LoVo (cell line): Measurements from ENCODE around the gene UPK1B.
"Not testable (repeated sequence)": the region's sequence is repeated elsewhere in the genome, so short reads cannot be mapped to it uniquely, and the experiment has no call there.

Source experiments
- DNase-seq: peaks from one replicate; pipeline ENCODE4 v3.0.0-alpha.2; 2016; ENCODE audit warnings: low spot score

The UPK1B gene

DNA sequence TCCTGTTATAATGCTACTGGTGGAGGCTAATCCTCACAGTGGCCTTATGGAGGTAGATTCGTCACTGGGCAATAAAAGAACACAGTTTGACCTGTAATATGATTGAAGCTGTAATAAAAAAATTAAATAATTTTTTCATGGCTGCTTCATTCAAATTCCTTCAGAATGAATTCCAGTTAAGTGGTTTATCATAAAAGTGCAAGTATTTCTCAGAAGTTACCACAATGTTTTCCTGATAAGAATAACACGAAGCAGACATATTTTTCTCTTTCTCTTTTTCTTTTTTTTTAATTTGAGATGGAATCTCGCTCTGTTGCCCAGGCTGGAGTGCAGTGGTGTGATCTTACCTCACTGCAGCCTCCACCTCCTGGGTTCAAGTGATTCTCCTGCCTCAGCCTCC is 51.7 kb downstream of the UPK1B start:
- no peak for DNase-seq

DNA sequence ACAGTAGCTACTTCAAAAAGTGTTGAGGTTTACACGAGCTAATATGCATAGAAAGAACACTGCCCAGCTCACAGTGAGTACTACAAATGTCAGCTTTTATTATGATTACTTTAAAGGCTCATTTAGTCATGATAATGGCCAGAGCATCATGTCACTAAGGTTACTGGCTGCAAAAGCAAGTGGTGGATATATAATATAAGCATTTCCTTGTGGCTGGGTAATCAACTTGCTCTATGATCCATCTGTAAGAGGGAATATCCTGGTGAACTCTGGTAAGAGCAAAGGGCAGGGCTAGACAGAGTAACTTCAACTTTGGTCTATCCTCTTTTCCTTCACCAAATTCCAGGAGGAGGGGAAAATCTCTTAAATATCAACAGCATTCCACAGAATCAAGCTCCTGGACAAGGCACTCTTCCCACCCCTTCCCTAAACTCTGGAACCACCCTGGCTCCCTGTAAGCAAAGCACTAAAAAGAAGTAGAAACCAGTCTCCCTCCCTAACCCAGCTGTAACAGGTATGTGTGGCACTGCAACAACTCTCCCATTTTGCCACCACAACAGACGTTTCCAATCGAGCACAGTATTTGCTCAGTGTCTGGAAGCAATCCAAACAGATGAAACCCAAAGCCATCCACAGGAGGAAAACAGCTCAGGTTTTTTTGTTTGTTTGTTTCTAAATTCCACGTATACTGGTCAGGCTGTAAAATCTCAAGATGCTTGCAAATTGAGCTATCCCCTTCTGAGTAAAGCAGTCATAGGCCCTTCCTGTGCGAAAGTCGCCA is 53.9 kb downstream of the UPK1B start:
- no peak for DNase-seq

GRCh38 chr3:119228373-119229145 is 55.2 kb downstream of the UPK1B start:
- DNase-seq = no peak

DNA sequence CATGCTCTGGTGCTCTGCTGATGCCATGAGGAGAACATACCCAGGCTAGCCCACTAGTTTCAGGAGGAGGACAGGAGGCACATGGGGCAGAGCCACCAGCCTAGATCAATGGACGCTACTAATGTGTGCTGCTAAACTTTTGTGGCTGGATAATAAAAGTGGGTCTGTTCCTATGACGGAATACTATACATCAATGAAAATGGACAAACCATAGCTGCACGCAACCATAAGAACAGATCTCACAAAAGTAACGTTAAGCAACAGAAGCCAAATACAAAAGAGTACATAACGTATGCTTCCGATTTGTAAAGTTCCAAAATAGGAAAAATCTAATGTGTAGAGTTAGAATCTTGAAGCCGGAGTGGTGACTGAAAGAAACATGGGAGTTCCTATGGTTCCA is 55.8 kb downstream of the UPK1B start:
- DNase-seq = no peak

GRCh38 chr3:119230071-119230470 is 56.7 kb downstream of the UPK1B start:
- DNase-seq = no peak

DNA sequence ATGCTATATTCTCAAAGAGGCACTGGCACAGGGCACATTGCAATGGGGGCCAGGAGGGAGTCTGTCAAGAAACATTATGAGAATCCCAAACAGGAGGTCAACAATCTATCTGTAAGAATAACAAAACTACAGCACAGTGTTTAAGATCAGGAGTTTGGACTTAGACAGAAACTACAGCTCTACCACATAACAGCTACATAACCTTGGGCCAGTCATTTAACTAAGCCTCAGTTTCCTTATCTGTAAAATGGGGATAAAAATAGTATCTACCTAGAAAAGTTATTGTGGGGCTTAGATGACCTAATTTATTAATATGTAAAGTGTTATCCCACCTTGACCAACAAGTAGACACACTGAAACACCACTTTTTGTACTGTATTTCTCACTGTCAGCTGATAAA is 57.3 kb downstream of the UPK1B start:
- DNase-seq = no peak

DNA sequence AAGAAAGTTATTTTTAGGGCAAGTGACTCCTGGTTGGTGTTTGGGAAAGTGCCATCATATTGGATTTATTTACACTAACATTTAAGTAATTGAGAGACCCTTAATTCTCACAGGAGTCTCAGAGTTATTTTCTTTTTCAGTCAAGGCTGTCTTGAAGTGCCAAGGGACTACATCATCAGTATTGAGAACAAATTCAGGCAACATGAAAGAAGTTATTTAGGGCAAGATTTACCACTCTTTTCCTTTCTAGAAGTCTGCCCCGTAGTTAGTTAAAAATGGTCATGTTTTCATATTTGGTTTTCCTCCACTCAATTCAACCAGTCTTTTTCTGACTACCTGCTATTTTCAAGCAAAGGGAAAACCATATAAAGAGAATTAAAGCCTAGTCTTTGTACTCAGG is 61.2 kb downstream of the UPK1B start:
- DNase-seq = no peak

DNA sequence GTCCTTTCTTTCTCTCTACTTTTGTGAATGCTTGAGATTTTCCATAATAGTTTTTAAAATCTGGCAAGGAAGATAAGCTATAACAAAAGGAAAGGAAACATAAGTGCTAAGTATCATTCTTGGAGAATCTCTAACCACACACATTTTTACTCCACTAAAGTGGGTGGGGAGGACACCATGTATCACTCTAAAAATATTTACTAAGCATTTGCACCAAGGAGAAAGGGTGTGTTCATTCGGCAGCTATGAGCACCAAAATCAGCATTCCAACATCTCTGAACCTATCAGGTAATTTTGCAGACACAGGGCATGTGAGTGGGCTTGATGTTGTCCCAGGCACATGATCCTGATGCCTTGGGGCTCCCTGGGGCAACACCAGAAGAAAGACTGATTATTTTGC is 61.8 kb downstream of the UPK1B start:
- DNase-seq = no peak

DNA sequence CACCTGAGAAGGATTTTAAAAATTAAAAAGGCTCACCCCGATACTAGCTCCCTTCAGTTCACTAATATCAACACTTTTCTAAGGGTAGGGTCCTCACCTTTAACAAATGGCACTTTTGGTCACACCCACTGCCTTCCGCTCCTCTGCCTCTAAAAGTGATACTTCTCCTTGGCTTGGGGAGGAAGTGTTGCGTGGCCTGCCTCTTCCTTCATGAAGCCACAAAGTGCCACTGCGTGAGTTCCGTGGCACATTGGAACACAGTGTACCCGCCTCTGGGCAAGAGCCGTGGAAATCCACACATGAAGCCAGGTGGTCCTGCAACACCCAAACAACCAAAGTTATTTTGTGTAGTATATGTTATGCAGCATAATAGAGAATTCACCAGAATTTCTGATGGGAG is 63.4 kb downstream of the UPK1B start:
- no peak for DNase-seq

DNA sequence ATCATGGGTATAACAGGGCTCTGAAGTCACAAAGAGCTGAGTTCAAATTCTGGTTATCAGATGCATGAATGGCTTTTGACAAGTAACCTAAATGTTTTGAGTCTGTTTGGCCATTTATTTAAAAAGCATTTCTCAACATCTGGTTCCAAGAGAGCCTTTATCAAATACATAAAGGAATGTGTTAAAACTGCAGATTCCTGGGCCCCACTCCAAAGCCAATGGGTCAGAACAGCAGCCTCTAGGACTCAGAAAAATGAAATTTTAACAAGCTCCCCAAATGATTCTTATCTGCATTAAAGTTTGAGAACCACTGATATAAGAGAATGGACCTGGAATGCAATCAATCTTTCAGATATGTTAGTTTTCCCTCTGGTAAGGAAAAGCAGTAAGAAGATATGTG is 63.9 kb downstream of the UPK1B start:
- DNase-seq = no peak

- DNase-seq = no peak
Observed at GRCh38 chr3:119238363-119238762, 65.0 kb downstream of the UPK1B start.

GRCh38 chr3:119239206-119239820 is 65.9 kb downstream of the UPK1B start:
- DNase-seq = no peak

GRCh38 chr3:119240101-119240590 is 66.7 kb downstream of the UPK1B start:
- DNase-seq = peak; percentile 48

GRCh38 chr3:119240591-119241434 is 67.4 kb downstream of the UPK1B start, which contains the start of gene B4GALT4:
B4GALT4 (minus strand) TSS chr3:119240878; CDS start chr3:119230099, 10,779 bp downstream.
- DNase-seq = peak; percentile 88

DNA sequence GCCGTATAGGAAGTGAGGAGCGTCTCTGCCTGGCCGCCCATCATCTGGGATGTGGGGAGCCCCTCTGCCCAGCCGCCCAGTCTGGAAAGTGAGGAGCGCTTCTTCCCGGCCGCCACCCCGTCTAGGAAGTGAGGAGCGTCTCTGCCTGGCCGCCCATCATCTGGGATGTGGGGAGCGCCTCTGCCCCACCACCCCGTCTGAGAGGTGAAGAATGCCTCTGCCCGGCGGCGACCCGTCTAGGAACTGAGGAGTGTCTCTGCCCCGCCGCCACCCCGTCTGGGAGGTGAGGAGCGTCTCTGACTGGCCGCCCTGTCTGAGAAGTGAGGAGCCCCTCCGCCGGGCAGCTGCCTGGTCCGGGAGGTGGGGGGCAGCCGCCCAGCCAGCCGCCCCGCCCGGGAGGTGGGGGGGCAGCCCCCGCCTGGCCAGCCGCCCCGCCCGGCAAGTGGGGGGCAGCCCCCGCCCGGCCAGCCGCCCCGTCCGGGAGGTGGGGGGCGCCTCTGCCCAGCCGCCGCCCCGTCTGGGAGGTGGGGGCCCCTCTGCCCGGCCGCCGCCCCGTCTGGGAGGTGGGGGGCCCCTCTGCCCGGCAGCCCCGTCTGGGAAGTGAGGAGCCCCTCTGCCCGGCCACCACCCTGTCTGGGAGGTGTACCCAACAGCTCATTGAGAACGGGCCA is 69.1 kb downstream of the UPK1B start:
- not testable (repeated sequence) for DNase-seq

GRCh38 chr3:119243058-119243529 is 69.7 kb downstream of the UPK1B start:
- DNase-seq = not testable (repeated sequence)

- DNase-seq = no peak
Observed at GRCh38 chr3:119243712-119244111, 70.3 kb downstream of the UPK1B start.

DNA sequence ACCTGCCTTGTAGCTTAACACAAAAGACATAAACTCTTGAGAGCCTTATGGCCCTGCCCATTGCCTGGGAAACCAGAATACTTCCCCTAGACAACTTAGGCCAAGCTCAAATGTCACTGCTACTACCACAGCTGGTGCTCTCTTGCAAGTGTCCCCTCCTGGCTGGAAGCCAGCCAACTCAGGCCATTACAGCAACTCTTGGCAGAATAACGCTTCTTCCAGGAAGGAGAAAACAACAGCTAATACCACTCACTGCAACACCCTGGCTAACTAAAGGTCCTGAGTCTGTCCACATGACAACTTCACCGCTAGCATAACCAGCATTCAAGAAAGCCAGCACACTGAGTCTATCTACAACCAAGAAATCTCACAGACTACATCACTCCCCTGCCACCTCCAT is 72.4 kb downstream of the UPK1B start:
- no peak for DNase-seq
